ENCODE measurements around the gene PHACTR1. TPM values are rescaled to one million over a fixed set of nuclear protein-coding genes. Genes with fewer than 3 reads are reported as not detected.
"Not testable (repeated sequence)": the region's sequence is repeated elsewhere in the genome, so short reads cannot be mapped to it uniquely, and the experiment has no call there.

The PHACTR1 gene
- total RNA-seq, 1 experiment from 2014 or later = 5.2 TPM

GRCh38 chr6:13238640-13239216 is 522.2 kb downstream of the PHACTR1 start:
- Histone ChIP-seq H3K4me1 (ENCODE audit: low read length) (peaks cover 4% of the 10 kb centered on the region), H3K36me3 (ENCODE audit: insufficient read depth, low read length) (no peaks in the 10 kb centered on the region), H3K27ac (ENCODE audit: low read length) (no peak overlapping the region), H2AFZ (ENCODE audit: low read length) (no peak overlapping the region), H3K9me3 (ENCODE audit: low read length) (no peaks in the 10 kb centered on the region), H3K9me2 (replicated peaks; ENCODE audit: insufficient read depth, low read length) (no peaks in the 10 kb centered on the region), H3K79me2 (ENCODE audit: low read length) (no peaks in the 10 kb centered on the region), H3K27me3 (ENCODE audit: low read length) (no peaks in the 10 kb centered on the region), H4K20me1 (ENCODE audit: insufficient read depth, low read depth, low read length) (no peaks in the 10 kb centered on the region), H3K4me3 (ENCODE audit: low read length) (no peak overlapping the region), H3K9ac (ENCODE audit: low read length) (no peak overlapping the region), H3K4me2 (ENCODE audit: low read depth, low read length, poor library complexity, severe bottlenecking) (no peak overlapping the region)
- DNase-seq = no peak

- no peak for DNase-seq
- peaks cover 4% of the 10 kb centered on the region for H3K4me1 ChIP-seq (ENCODE audit: low read length)
- no peak overlapping the region for H2AFZ ChIP-seq (ENCODE audit: low read length)
- no peaks in the 10 kb centered on the region for H3K27me3 ChIP-seq (ENCODE audit: low read length)
- H3K9me2 ChIP-seq (replicated peaks; ENCODE audit: insufficient read depth, low read length) = no peaks in the 10 kb centered on the region
- no peak overlapping the region for H3K4me3 ChIP-seq (ENCODE audit: low read length)
- no peaks in the 10 kb centered on the region for H3K9me3 ChIP-seq (ENCODE audit: low read length)
- no peak overlapping the region for H3K27ac ChIP-seq (ENCODE audit: low read length)
- no peaks in the 10 kb centered on the region for H4K20me1 ChIP-seq (ENCODE audit: insufficient read depth, low read depth, low read length)
- H3K4me2 ChIP-seq (ENCODE audit: low read depth, low read length, poor library complexity, severe bottlenecking) = no peak overlapping the region
- no peaks in the 10 kb centered on the region for H3K36me3 ChIP-seq (ENCODE audit: insufficient read depth, low read length)
- H3K9ac ChIP-seq (ENCODE audit: low read length) = no peak overlapping the region
- no peaks in the 10 kb centered on the region for H3K79me2 ChIP-seq (ENCODE audit: low read length)
Measured at GRCh38 chr6:13239530-13240455, 523.2 kb downstream of the PHACTR1 start.

DNA sequence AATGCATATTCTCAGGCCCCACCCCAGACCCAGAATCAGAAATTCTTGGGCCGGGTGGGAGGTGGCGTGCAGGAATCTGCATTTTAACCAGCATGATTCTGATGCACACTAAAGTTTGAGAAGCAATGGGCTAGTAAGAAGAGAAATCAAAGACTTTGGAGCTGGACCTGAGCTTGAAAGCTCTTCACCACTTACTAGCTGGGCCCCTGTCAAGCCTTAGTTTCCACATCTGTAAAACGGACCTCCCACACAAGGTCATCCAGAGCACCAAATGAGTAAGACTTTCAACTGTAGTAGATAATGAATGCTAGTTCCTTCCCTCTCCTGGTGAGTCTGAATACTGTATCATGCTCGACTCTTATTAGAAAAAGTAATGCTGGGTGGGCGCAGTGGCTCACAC is 524.8 kb downstream of the PHACTR1 start:
- DNase-seq = no peak
- Histone ChIP-seq H4K20me1 (ENCODE audit: insufficient read depth, low read depth, low read length) (no peaks in the 10 kb centered on the region), H3K4me1 (ENCODE audit: low read length) (peaks cover 4% of the 10 kb centered on the region), H3K79me2 (ENCODE audit: low read length) (no peaks in the 10 kb centered on the region), H3K9ac (ENCODE audit: low read length) (no peak overlapping the region), H3K4me2 (ENCODE audit: low read depth, low read length, poor library complexity, severe bottlenecking) (no peak overlapping the region), H3K9me3 (ENCODE audit: low read length) (no peaks in the 10 kb centered on the region), H3K36me3 (ENCODE audit: insufficient read depth, low read length) (no peaks in the 10 kb centered on the region), H3K4me3 (ENCODE audit: low read length) (no peak overlapping the region), H2AFZ (ENCODE audit: low read length) (no peak overlapping the region), H3K27ac (ENCODE audit: low read length) (no peak overlapping the region), H3K9me2 (replicated peaks; ENCODE audit: insufficient read depth, low read length) (no peaks in the 10 kb centered on the region), H3K27me3 (ENCODE audit: low read length) (no peaks in the 10 kb centered on the region)

- Histone ChIP-seq H3K9me2 (replicated peaks; ENCODE audit: insufficient read depth, low read length) (no peaks in the 10 kb centered on the region), H3K4me1 (ENCODE audit: low read length) (peaks cover 4% of the 10 kb centered on the region), H3K4me2 (ENCODE audit: low read depth, low read length, poor library complexity, severe bottlenecking) (no peak overlapping the region), H3K9me3 (ENCODE audit: low read length) (no peaks in the 10 kb centered on the region), H3K27me3 (ENCODE audit: low read length) (no peaks in the 10 kb centered on the region), H3K9ac (ENCODE audit: low read length) (no peak overlapping the region), H3K79me2 (ENCODE audit: low read length) (no peaks in the 10 kb centered on the region), H3K36me3 (ENCODE audit: insufficient read depth, low read length) (no peaks in the 10 kb centered on the region), H3K27ac (ENCODE audit: low read length) (no peak overlapping the region), H2AFZ (ENCODE audit: low read length) (no peak overlapping the region), H4K20me1 (ENCODE audit: insufficient read depth, low read depth, low read length) (no peaks in the 10 kb centered on the region), H3K4me3 (ENCODE audit: low read length) (no peak overlapping the region)
- DNase-seq = no peak
Measured at GRCh38 chr6:13242178-13242577, 525.6 kb downstream of the PHACTR1 start.

DNA sequence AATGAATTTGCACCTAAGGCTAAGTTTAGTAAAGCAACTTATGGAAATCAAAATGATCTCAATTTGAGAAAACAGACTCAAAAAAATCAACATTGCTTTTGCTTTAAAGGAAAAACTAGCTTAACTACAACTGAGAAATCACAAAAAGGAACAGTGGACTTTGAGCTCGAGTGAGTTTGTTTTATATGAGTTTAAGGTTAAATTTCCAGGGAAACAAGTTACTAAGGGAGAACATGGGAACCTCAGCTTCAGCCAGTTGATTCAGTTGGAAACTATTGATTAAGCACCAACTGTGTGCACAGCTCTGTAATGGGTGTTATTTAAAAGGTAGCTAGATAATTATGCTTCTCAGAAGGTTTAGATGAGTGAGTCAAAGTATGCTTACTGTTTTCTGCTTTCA is 526.0 kb downstream of the PHACTR1 start:
- H4K20me1 ChIP-seq (ENCODE audit: insufficient read depth, low read depth, low read length) = no peaks in the 10 kb centered on the region
- no peak for DNase-seq
- H3K4me3 ChIP-seq (ENCODE audit: low read length) = no peak overlapping the region
- H3K9me2 ChIP-seq (replicated peaks; ENCODE audit: insufficient read depth, low read length) = no peaks in the 10 kb centered on the region
- H2AFZ ChIP-seq (ENCODE audit: low read length) = no peak overlapping the region
- H3K27me3 ChIP-seq (ENCODE audit: low read length) = no peaks in the 10 kb centered on the region
- H3K79me2 ChIP-seq (ENCODE audit: low read length) = no peaks in the 10 kb centered on the region
- H3K27ac ChIP-seq (ENCODE audit: low read length) = no peak overlapping the region
- H3K4me2 ChIP-seq (ENCODE audit: low read depth, low read length, poor library complexity, severe bottlenecking) = no peak overlapping the region
- H3K9ac ChIP-seq (ENCODE audit: low read length) = no peak overlapping the region
- no peaks in the 10 kb centered on the region for H3K36me3 ChIP-seq (ENCODE audit: insufficient read depth, low read length)
- H3K9me3 ChIP-seq (ENCODE audit: low read length) = no peaks in the 10 kb centered on the region
- peaks cover under 1% of the 10 kb centered on the region for H3K4me1 ChIP-seq (ENCODE audit: low read length)

- H3K79me2 ChIP-seq (ENCODE audit: low read length) = no peaks in the 10 kb centered on the region
- H3K9me2 ChIP-seq (replicated peaks; ENCODE audit: insufficient read depth, low read length) = no peaks in the 10 kb centered on the region
- H3K4me1 ChIP-seq (ENCODE audit: low read length) = no peaks in the 10 kb centered on the region
- no peak overlapping the region for H2AFZ ChIP-seq (ENCODE audit: low read length)
- no peak for DNase-seq
- H3K9me3 ChIP-seq (ENCODE audit: low read length) = no peaks in the 10 kb centered on the region
- no peaks in the 10 kb centered on the region for H3K36me3 ChIP-seq (ENCODE audit: insufficient read depth, low read length)
- H4K20me1 ChIP-seq (ENCODE audit: insufficient read depth, low read depth, low read length) = no peaks in the 10 kb centered on the region
- H3K27me3 ChIP-seq (ENCODE audit: low read length) = no peaks in the 10 kb centered on the region
- no peak overlapping the region for H3K4me3 ChIP-seq (ENCODE audit: low read length)
- H3K4me2 ChIP-seq (ENCODE audit: low read depth, low read length, poor library complexity, severe bottlenecking) = no peak overlapping the region
- H3K27ac ChIP-seq (ENCODE audit: low read length) = no peak overlapping the region
- H3K9ac ChIP-seq (ENCODE audit: low read length) = no peak overlapping the region
Measured at GRCh38 chr6:13243033-13243432, 526.5 kb downstream of the PHACTR1 start.

GRCh38 chr6:13243745-13244144 is 527.2 kb downstream of the PHACTR1 start:
- H3K27ac ChIP-seq (ENCODE audit: low read length); H3K4me2 ChIP-seq (ENCODE audit: low read depth, low read length, poor library complexity, severe bottlenecking); H4K20me1 ChIP-seq (ENCODE audit: insufficient read depth, low read depth, low read length); DNase-seq; H3K9me2 ChIP-seq (replicated peaks; ENCODE audit: insufficient read depth, low read length); H2AFZ ChIP-seq (ENCODE audit: low read length); H3K4me1 ChIP-seq (ENCODE audit: low read length); H3K36me3 ChIP-seq (ENCODE audit: insufficient read depth, low read length); H3K9me3 ChIP-seq (ENCODE audit: low read length); H3K27me3 ChIP-seq (ENCODE audit: low read length); H3K9ac ChIP-seq (ENCODE audit: low read length); H3K4me3 ChIP-seq (ENCODE audit: low read length); H3K79me2 ChIP-seq (ENCODE audit: low read length): not testable (repeated sequence)

DNA sequence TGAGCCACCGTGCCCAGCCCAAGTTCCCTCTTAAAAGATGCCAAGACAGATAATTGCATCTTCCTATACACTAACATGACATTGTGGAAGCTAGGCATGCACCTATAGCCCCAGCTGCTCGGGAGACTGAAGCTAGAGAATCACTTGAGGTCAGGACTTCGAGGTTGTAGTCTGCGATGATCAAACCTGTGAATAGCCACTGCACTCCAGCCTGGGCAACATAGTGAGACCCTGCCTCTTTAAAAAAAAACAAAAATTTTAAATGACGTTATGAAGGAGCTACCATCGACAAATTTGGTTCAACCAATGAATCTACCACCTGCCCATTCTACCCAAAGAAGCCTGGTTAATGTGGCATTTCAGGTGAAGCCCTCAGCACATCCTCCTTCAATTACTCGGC is 531.1 kb downstream of the PHACTR1 start:
- Histone ChIP-seq H3K4me3 (ENCODE audit: low read length) (no peak overlapping the region), H2AFZ (ENCODE audit: low read length) (no peak overlapping the region), H3K4me2 (ENCODE audit: low read depth, low read length, poor library complexity, severe bottlenecking) (no peak overlapping the region), H3K4me1 (ENCODE audit: low read length) (no peaks in the 10 kb centered on the region), H3K9me2 (replicated peaks; ENCODE audit: insufficient read depth, low read length) (no peaks in the 10 kb centered on the region), H3K9me3 (ENCODE audit: low read length) (no peaks in the 10 kb centered on the region), H3K9ac (ENCODE audit: low read length) (no peak overlapping the region), H3K36me3 (ENCODE audit: insufficient read depth, low read length) (no peaks in the 10 kb centered on the region), H3K27me3 (ENCODE audit: low read length) (no peaks in the 10 kb centered on the region), H4K20me1 (ENCODE audit: insufficient read depth, low read depth, low read length) (no peaks in the 10 kb centered on the region), H3K27ac (ENCODE audit: low read length) (no peak overlapping the region), H3K79me2 (ENCODE audit: low read length) (no peaks in the 10 kb centered on the region)
- no peak for DNase-seq
